ENCODE measurements around the gene RPH3AL.
"Not testable (repeated sequence)": the region's sequence is repeated elsewhere in the genome, so short reads cannot be mapped to it uniquely, and the experiment has no call there.

Gene RPH3AL

GRCh38 chr17:205148-205669 lies 147.4 kb downstream of the RPH3AL start:
- no peak for DNase-seq (ENCODE audit: low read depth in 1 of 2, low spot score in 1 of 2)

DNA sequence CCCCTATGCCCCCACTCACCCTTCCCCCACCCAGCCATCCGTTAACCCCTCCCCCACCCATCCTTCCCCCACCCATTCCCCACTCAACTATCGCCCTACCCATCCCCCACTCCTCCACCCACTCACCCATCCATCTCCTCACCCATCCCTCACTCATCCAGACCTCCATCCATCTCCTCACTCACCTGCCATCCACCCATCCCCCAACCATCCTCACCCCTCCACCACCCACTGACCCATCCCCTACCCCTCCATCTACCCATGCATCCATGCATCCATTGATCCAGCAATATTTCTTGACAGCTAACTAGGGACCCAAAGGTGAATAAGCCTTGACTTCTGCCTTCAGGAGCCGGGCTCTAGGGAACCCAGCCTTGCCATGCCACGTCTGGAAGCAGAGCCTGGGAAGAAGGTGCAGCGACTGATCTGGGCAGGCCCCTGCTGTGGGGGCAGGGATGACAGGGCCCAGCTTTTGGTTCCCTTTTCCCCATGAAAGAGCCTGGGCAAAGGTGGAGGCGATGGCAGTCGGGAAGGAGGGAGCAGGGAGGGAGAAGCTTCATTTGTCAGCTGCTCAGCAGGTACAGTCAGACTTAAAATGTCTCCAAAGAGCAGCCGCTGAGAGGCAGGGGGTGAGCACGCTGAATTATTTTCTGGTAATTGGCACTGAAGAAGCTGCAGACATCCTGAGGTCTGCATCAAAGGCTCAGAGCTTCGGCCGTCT lies 148.0 kb downstream of the RPH3AL start:
- DNase-seq (ENCODE audit: low read depth in 1 of 2, low spot score in 1 of 2): no peak

DNA sequence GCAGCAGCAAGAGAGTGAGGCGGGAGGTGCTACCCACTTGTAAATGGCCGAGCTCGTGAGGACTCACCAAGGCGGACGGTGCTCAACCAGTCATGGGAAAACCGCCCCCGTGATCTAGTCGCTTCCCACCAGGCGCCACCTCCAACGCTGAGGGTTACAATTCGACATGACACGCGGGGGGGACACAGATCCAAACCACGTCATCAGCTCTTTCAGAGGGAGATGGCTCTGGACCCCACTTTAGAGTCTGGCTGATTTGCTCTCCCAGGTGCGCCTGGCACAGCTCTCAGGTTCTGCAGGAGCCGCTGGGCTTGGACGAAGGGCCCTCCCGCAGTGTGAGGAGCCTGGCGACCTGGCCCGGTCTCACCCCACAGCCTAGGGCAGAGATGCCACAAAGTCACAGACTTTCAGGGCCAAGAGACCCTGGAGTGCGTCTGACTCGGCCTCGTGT lies 150.1 kb downstream of the RPH3AL start:
- no peak for DNase-seq (ENCODE audit: low read depth in 1 of 2, low spot score in 1 of 2)

DNA sequence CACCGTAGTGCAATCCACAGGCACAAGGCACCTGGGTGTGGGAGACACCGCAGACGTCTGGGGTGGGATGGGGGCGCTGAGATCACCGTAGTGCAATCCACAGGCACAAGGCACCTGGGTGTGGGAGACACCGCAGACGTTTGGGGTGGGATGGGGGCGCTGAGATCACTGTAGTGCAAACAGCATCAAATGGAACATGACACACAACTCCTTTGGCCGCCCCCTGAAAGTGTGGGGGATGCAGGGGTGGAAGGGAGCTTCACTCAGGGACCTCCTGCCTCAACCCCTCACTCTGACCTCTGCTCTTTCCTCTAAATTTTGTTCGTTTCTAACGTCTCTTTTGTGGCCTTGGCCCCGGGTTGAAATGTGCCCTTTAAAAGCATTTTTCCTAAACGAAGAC lies 150.9 kb downstream of the RPH3AL start:
- DNase-seq (ENCODE audit: low read depth in 1 of 2, low spot score in 1 of 2): not testable (repeated sequence)

- not testable (repeated sequence) for DNase-seq (ENCODE audit: low read depth in 1 of 2, low spot score in 1 of 2)
These were observed 151.3 kb downstream of the RPH3AL start for GRCh38 chr17:201257-201656.

- DNase-seq (ENCODE audit: low read depth in 1 of 2, low spot score in 1 of 2): no peak
These were observed 152.0 kb downstream of the RPH3AL start for GRCh38 chr17:200586-200985.

GRCh38 chr17:199806-200545 lies 152.6 kb downstream of the RPH3AL start:
- DNase-seq (ENCODE audit: low read depth in 1 of 2, low spot score in 1 of 2): no peak

GRCh38 chr17:199191-199604 lies 153.4 kb downstream of the RPH3AL start:
- DNase-seq (ENCODE audit: low read depth in 1 of 2, low spot score in 1 of 2): no peak

DNA sequence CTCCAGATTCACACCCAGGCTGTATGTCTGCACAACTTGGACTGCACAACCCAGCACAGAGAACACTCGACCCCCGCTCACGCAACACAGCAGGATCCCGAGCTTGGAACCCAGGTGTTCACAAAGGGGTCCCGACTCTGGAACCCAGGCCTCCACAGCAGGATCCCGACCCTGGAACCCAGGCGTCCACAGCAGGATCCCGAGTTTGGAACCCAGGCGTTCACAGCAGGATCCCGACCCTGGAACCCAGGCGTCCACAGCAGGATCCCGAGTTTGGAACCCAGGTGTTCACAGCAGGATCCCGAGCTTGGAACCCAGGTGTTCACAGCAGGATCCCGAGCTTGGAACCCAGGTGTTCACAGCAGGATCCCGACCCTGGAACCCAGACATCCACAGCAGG lies 154.4 kb downstream of the RPH3AL start:
- not testable (repeated sequence) for DNase-seq (ENCODE audit: low read depth in 1 of 2, low spot score in 1 of 2)

- DNase-seq (ENCODE audit: low read depth in 1 of 2, low spot score in 1 of 2): no peak
These were observed 155.3 kb downstream of the RPH3AL start for GRCh38 chr17:197352-197751.

DNA sequence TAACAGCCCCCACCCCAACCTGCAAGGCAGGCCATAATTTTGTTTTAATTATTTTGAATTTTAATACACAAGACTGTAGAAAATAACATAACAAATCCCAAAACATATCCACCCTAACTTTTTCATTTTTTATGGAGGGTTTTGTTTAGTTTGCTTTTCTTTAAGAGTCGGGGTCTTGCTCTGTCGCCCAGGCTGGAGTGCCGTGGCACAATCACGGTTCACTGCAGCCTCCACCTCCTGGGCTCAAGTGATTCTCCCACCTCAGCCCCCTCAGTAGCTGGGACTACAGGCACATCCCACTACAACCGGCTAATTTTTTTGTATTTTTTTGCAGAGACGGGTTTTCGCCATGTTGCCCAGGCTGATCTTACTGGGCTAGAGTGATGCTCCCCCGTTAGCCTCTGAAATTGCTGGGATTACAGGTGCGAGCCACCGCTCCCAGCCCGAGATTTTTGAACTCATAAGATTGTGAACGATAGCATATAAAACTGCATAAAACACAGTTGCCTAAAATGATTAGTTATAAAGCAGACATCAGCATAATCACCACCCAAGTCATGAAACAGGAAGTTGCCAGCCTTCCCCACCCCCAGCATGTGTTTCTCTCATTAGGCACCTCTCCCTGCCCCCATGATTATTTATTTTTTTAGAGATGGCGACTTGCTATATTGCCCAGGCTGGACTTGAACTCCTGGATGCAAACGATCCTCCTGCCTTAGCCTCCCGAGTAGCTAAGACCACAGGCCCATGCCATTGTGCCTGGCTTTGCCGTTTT lies 157.6 kb downstream of the RPH3AL start:
- DNase-seq (ENCODE audit: low read depth in 1 of 2, low spot score in 1 of 2): no peak

DNA sequence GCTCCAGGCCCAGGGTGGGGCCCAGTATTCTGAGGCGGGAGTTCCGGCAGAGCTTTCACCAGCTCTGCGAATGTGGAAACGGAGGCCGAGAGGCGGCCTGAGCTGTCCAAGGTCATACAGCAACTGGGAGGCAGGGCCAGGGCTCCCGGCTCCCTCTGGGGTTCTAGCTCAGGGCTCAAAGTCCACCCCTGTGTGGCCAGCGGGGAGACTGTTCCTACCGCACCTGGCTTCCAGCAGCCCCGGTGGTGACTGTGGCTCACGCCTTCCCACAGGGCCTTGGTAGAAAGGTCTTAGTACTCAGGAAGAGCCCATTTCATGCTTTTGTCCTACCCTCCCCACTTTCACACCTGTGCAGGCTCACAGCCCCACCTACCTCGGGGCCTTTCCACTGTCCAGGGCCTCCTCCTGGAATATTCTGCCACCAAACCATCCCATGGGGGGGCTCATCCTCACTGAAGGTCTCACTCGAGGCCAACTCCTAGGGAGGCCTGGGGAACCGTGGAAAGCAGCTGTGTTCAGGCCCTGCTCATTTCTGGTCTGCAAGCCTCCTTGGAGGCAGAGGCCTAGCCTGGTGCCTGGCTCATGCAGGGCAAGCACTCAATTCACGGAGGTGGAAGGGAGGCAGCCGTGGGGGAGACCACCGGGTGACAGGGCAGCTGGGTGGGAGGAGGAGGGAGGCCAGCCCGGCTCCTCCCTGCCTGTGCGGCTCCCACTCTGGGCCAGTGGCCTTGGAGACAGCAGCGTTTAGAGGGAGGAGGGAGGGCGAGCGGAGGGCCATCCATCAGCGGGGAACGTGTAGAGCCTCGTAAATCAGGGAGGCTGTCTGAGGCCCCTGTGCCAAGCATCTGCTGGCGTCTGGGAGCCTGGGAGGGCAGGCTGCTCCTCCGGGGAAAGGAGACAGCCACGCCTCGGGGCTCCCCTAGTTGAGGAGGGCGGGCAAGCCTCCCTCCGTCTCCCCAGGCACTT lies 158.5 kb downstream of the RPH3AL start:
- DNase-seq (ENCODE audit: low read depth in 1 of 2, low spot score in 1 of 2): no peak

- DNase-seq (ENCODE audit: low read depth in 1 of 2, low spot score in 1 of 2): no peak
These were observed 159.2 kb downstream of the RPH3AL start for GRCh38 chr17:193426-193810.

DNA sequence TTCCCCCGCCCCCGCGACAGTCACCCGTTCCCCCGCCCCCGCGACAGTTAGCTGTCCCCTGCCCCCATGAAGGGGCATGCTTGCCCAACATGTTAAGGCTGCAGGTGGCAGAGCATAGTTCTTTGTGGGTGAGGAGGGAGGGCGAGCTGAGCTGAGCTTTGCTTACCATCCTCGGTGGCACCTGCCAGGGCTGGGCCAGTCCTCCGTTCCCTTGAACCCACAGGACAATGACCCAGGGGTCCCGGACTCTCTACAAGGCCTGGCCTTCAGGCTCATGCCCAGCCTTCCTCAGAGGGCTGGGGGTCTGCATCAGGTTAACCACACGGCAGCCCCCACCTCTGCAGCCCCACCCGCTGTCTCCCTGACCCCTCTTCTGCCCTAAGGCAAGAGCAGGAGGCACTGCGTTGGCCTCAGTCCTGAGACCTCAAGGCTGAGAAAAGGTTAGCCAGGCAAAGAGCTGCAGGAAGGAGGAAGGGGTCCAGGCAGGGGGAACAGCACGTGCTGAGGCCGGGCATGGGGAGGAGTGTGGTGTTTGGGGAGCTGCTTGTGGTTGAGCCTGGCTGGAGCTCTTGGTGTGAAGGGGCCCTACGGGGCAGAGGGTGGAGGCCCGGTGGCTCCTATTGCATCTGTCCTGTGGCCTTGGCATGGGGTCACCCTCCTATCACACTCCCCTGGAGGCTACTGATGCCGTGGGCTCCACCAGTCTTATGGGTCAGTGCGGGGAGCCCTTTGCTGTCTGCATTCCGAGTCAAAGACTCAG lies 159.8 kb downstream of the RPH3AL start:
- no peak for DNase-seq (ENCODE audit: low read depth in 1 of 2, low spot score in 1 of 2)

DNA sequence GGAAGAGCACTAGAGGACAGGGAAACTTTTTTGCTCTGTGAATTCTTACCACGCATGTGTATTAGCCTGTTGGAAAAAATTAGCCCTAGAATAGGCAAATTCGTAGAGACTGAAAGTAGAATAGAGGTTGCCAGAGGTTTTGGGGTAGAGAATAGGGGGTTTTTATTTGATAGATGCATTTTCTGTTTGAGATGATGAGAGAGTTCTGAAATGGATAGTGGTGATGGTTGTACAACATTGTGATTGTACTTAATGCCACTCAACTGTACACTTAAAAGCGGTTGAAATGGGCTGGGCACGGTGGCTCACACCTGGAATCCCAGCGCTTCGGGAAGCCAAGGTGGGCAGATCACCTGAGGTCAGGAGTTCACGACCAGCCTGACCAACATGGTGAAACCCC lies 163.2 kb downstream of the RPH3AL start:
- DNase-seq (ENCODE audit: low read depth in 1 of 2, low spot score in 1 of 2): no peak

DNA sequence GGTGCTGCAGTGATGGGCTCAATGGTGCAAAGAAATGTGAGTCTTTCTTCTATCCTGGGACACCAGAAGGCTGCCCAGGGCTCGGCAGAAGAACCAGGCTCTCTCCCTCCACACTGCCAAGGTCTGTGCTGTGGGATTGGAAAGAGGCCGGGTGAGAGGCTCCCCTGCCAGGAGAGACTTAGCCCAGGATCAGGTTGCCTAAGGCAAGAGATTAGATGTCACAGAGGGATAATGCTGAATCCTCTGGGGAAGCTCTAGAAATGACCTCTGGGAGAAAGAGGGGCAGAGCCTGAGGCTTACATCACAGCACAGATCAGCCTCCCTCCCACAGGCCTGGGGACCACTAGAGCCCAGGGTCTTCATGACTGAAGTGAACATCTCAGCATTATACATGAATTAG lies 165.5 kb downstream of the RPH3AL start:
- no peak for DNase-seq (ENCODE audit: low read depth in 1 of 2, low spot score in 1 of 2)

DNA sequence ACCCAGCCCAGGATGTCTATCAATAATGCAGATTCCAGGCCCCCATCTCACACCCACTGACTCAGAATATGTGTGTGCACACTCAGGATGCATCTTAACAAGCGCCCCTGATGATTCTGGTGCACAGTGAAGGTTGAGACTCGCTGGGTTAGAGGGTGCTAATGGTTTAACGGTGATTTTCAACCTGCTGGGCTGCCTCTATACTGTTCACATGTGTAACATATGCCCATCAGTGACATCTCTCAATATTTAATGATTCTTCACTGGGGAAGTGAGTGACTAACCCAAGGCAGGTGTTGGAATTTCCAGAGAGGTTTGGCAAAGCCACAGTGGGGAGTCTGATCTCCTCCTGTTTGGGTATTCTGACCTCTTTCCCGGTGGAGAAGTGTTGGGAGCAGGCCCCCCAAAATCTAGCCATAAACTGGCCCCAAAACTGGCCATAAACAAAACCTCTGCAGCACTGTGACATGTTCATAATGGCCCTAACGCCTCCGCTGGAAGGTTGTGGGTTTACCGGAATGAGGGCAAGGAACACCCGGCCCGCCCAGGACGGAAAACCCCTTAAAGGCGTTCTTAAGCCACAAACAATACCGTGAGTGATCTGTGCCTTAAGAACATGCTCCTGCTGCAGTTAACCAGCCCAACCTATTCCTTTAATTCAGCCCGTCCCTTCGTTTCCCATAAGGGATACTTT lies 167.0 kb downstream of the RPH3AL start:
- DNase-seq (ENCODE audit: low read depth in 1 of 2, low spot score in 1 of 2): no peak

DNA sequence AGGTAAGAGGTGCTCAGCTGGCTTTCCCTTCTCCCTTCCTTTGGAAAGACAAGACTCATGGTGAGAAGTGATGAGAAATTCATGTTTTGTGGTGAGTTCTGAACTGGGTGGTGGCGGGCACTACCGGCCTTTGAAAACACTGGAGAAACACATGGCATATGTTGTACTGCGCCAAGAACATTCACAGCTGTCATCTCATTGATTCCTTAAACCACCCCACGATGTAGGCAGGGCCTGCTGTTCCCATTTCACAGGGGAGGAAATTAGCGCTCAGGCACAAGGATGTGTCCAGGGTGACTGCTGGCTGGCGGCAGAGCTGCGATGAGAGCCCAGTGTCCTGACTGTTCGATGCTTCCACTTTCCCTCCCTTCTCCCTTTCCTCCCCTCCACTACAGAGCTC lies 169.6 kb downstream of the RPH3AL start:
- DNase-seq (ENCODE audit: low read depth in 1 of 2, low spot score in 1 of 2): no peak

GRCh38 chr17:182050-182751 lies 170.4 kb downstream of the RPH3AL start:
- DNase-seq (ENCODE audit: low read depth in 1 of 2, low spot score in 1 of 2): no peak
